ENCODE data around the gene LGALS3BP.

- TF ChIP-seq CTCF (conservative IDR thresholded peaks at IDR 0.05) (peak; percentile 88), ZFX (IDR thresholded peaks at IDR 0.05) (no peak)
Observed at GRCh38 chr17:79019632-79020584, 40.2 kb upstream of the LGALS3BP start.
